GM21825 (cell line): ENCODE measurements around the gene NR1I2.

Experiments
- ATAC-seq: cut with Tn5 transposase; IDR thresholded peaks from one replicate; pipeline ENCODE4 v1.9.1; 2021; ENCODE audit warnings: mild to moderate bottlenecking, moderate library complexity; ENCODE audit not compliant: unreplicated experiment

NR1I2 gene

DNA sequence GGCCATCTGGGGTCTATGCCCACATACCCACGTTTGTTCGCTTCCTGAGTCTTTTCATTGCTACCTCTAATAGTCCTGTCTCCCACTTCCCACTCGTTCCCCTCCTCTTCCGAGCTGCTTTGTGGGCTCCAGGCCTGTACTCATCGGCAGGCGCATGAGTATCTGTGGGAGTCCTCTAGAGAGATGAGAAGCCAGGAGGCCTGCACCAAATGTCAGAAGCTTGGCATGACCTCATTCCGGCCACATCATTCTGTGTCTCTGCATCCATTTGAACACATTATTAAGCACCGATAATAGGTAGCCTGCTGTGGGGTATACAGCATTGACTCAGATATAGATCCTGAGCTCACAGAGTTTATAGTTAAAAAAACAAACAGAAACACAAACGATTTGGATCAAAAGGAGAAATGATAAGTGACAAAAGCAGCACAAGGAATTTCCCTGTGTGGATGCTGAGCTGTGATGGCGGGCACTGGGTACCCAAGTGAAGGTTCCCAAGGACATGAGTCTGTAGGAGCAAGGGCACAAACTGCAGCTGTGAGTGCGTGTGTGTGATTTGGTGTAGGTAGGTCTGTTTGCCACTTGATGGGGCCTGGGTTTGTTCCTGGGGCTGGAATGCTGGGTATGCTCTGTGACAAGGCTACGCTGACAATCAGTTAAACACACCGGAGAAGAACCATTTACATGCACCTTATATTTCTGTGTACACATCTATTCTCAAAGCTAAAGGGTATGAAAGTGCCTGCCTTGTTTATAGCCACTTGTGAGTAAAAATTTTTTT lies 35.9 kb downstream of the NR1I2 start:
- no peak for ATAC-seq

GRCh38 chr3:119818937-119819336 lies 37.0 kb downstream of the NR1I2 start:
- ATAC-seq: no peak

DNA sequence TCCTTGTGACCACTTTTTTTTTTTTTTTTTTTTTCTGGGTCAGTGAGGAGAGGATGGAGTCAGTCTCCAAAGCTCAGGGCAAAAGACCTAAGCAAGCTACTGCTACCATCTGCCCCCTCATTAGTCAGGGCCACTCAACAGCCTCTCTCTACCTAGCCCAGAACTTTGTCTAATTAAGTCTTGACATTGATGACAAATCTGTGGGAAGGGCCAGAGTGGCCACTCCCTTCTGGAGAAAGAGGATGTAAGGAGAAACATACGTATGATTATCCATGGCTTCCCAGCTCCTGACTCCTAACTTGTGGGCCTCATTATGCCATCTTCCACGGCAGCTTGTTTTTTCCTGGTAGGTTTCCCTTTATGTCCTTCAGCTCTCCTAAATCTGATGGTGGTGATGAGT lies 37.9 kb downstream of the NR1I2 start:
- no peak for ATAC-seq

DNA sequence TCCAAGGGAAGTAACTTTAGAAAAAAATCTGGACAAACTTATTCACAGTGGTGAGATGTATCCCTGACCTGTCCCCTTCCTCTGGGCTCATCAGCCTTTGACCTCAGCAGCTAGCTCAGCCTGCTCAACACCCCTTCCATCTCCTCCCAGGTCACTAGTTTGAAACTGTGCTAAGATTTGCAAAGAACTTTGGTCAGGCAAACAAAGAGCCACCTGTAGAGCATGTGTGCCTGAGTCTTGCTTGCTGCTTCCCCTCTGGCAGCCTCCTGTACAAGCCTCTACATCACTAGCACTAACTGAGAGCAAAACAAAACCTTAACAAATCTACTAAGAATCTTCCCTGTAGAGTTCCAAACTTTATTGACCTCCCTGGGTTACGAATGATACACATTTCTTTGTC lies 43.9 kb downstream of the NR1I2 start:
- no peak for ATAC-seq

DNA sequence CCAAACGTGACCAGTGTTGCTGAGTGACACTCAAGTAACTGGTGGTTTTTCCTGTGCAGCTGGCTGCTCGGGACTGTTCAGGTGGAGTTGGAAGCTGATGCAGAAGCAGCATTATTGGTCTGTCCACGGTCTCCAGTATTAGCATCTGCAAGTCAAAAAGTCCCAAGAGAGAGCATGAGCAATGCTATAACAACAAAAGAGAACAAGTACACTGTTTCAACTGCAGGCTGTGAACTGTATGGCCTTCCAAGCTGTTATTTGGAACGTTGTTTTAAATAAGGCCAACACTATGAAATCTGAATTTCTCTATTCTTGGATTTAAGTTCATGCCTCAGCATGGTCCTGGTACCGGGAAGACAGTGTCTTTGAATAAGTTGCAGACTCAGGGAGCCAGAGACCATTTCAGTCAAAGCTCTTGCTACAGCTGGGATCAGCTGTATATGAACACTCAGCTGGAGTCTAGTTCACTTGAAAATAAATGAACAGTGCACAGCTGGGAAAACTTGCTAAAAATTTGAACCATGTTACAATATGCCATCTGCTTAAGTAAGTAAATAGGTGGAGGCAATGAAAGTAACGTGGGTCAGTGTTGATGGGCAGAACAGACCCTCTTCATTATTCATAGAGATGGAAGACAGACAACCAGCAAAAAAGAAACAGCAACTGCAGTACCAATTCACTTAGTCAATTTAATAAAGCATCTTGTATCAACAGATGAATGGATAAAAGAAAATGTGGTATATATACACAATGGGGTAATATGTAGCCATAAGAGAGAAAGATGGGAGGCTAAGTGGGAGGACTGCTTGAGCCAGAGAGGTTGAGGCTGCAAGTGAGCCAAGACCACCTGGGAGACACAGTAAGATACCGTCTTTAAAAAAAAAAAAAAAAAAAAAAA lies 45.1 kb downstream of the NR1I2 start:
- no peak for ATAC-seq

DNA sequence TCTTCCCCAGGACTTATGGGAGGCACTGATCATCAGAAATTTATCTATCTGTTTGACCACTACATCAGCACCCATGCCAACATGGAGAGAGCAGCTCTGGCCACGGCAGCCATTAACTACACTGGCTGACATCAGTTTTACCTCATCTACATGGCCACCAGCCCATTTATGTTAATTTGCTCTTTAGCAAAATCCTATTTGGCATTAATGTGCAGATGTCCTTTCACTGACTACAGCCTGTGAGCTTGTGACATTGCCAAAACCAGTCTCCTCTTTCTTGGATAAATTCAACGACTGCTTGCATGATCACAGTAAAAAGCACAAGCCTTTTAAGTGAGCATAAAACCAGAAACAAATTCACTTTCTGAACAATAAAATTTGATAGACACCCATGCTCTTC lies 47.5 kb downstream of the NR1I2 start:
- no peak for ATAC-seq

GRCh38 chr3:119831022-119831421 lies 49.1 kb downstream of the NR1I2 start:
- ATAC-seq: no peak

DNA sequence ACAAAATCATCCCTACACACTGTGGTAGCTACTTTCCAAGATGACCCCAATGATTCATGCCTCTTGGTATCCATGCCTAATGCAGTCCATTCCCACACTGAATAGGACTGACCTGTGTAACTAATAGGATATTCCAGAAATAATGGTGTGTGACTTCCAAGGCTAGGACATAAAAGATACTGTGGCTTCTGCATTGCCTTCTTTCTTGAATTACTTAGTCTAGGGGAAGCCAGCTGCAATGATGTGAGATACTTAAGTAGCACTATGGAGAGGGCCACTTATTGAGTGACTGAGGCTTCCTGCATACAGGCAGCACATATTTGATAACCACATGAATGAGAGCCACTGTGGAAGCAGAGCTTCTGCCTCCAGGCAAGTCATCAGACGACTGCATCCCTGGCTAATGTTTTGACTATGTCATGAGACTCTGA lies 50.1 kb downstream of the NR1I2 start:
- ATAC-seq: no peak

DNA sequence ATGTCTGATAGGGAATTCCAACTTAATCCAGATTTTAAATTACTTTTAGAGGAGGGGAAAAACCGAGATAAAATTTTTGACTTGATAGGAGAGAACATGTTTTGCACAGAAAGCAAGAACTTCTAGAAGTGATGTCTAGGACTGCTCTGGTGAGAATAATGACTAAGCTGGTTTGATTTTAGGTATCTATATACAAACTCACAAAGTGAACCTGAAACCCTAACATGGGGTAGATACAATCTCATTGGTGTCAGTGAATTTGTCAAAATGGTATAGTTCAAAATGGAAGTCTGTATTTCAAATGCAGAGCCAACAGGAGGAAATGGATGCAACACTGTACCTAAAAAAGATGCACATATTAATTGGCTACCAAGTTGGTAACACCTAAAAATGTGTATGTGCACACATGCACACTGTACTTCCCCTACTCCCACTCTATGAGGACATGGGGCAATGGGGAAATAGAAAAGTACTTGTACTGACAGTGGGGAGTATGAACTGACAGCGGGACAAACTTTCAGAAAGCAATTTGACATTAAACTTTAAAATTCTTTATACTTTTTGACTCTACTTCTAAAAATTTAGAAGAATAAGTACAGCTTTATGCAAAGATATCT lies 53.0 kb downstream of the NR1I2 start:
- ATAC-seq: no peak

DNA sequence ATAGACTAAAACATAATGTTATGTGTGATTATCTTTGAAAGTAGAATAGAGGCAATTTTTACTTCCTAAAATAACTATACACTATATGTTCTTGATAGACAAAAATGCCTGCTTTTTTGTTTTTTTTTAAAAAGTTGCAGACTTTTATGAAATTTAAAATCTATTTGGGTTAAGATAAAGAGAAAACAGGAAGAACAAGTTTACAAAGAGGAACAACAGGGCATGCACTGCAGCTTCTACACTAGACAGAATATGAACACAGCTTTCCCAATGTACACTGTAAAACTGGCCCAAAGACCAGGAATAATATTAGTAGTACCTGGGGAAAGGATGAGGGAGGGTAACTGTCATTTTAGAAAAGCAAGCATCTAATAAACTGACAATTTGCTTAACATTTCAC lies 53.7 kb downstream of the NR1I2 start:
- ATAC-seq: no peak

DNA sequence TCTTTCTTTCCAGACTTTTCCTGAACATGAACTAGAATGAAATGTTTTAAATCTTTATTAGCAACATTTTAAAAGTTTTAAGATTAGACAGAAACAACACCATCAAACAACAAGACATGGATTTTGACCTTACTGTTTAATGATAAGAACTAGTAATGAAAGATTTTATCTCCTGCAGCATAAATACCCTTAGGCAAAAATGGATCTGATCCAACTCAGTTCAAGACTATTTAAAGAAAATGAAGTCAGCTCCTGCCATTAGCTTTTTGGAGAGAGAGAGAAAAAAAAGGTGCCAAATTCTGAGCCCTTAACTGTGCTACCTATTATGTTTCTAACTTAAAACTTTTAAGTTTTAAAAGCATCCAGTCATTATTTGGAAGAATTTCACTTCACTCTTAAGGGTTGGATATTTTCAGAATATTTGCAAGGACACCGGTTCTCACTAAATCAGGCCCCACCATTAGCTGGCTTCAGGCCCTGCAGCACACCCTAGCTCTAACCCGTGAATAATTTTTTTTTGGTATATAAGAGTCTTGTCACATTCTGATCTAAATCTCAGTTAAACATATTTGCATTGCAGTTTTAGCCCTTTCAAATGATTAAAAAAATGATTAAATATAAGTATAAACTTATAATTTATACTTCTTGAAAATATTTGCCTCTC lies 60.0 kb downstream of the NR1I2 start:
- no peak for ATAC-seq

GRCh38 chr3:119849126-119849525 lies 67.2 kb downstream of the NR1I2 start:
- ATAC-seq: no peak

GRCh38 chr3:119856695-119857094 lies 74.8 kb downstream of the NR1I2 start:
- ATAC-seq: no peak

DNA sequence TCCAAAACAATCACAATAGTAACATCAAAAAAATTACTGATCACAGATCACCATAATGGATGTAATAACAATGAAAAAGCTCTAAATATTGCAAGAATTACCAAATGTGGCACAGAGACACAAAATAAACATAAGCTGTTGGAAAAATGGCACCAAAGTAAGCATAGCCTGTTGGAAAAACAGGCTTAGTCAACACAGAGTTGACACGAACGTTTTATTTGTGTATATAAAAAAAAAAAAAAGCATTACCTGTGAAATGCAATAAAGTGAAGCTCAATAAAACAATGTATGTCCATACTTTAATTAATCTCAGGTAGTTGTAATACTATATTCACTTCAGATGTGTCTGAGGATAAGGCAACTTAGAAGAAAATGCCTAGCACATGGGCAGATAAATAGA lies 77.1 kb downstream of the NR1I2 start:
- no peak for ATAC-seq

GRCh38 chr3:119859728-119860127 lies 77.8 kb downstream of the NR1I2 start:
- ATAC-seq: no peak

DNA sequence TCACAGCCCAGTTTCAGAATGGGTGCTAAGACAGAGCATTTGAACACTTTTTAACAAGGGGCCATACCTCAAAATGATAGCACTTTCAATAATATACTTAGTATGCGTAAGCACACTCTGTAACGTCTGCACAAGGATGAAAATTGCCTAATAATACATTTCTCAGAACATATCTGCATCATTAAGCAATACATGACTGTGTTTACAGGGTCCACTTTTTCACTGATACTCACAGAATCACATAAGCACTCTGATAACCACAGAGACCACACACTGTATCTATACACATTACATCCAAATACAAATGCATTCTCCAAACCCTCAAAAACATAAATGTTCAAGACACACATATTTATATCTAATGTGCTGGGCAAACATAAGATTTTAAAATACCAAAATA lies 79.8 kb downstream of the NR1I2 start:
- ATAC-seq: no peak

- ATAC-seq: no peak
Observed at GRCh38 chr3:119862616-119863015, 80.7 kb downstream of the NR1I2 start.

DNA sequence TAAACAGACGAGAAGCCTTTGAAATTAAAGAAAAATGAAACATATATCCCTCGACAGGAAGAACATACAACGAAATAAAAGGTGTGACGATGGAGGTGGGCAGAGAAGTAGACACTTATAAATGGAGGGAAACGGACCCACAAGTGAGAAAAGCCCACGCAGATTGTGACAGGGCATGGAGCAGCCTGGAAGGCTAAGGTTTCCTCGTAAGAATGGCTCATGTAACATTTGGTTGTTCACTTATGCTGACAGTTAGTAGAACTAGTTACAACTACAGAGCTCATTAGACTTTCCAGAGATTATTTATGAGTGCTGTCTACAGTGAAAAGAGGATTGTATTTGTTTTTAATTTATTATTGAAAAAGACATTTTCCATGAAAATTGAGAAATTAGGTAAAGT lies 82.6 kb downstream of the NR1I2 start:
- no peak for ATAC-seq
